HepG2 (cell line): Measurements from ENCODE around the gene RTP1. TPM values are rescaled to one million over a fixed set of nuclear protein-coding genes. Genes with fewer than 3 reads are reported as not detected.

Experiments used
- ATAC-seq: fragments of 200-7000 bp; cut with Tn5 transposase; 3 replicates; pipeline ENCODE4 v1.9.1; 2020; ENCODE audit warnings: mild to moderate bottlenecking, moderate library complexity
- BruUV-seq: library from RNA; stranded (reverse); fragments of 400-500 nt; replicated peaks from 2 replicates; lab custom pipeline; 2021; lab: Mats Ljungman, UMichigan
- CTCF ChIA-PET: fragments of 300-600 bp; formaldehyde crosslinking; extraction: SDS; loops from one replicate; lab custom pipeline; 2021; ENCODE audit warnings: low total read pairs, inconsistent platforms, low intra/inter-chr PET ratio; lab: Yijun Ruan, JAX
- POLR2A ChIA-PET: fragments of 350-600 bp; sonication (Branson Sonifier 250); formaldehyde crosslinking; loops from one replicate; lab custom pipeline; 2020; ENCODE audit warnings: antibody characterized with exemption, inconsistent platforms; lab: Yijun Ruan, JAX
- DNase-seq: peaks from one replicate; pipeline ENCODE4 v3.0.0-alpha.2; 2015; ENCODE audit warnings: low spot score
- FAIRE-seq: peaks from 3 replicates; lab custom pipeline; 2011; peaks lifted over from hg19 to GRCh38; lab: Jason Lieb, UNC
- H2AFZ ChIP-seq: one replicate; pipeline ENCODE4 v1.6.1; 2011; ENCODE audit warnings: low read length, inconsistent platforms
- H3K27ac ChIP-seq: fragments of 300-600 bp; 3 replicates; pipeline ENCODE4 v1.8.0; 2011; ENCODE audit warnings: mixed run types, mild to moderate bottlenecking, mixed read lengths, low read length, inconsistent platforms; ENCODE audit not compliant: insufficient read depth; ENCODE audit errors: extremely low read length
- H3K27me3 ChIP-seq, 2 experiments: fragments of 200-600 bp in 1 of 2; 2 replicates in 1 of 2; 3 replicates in 1 of 2; pipeline versions ENCODE4 v1.6.0 to v1.8.0; 2011; ENCODE audit warnings: low read length in 2 of 2, mild to moderate bottlenecking in 2 of 2, moderate library complexity in 2 of 2, inconsistent platforms in 1 of 2; ENCODE audit not compliant: insufficient read depth in 2 of 2, control insufficient read depth in 1 of 2
- H3K36me3 ChIP-seq, 2 experiments: fragments of 200-600 bp in 1 of 2; replicated peaks in 1 of 2; 2 replicates in 1 of 2; 3 replicates in 1 of 2; pipeline versions ENCODE4 v1.5.1 to v1.8.0; 2011; ENCODE audit warnings: low read length in 2 of 2, inconsistent platforms in 1 of 2; ENCODE audit not compliant: insufficient read depth in 2 of 2, control insufficient read depth in 1 of 2
- H3K4me1 ChIP-seq: 2 replicates; pipeline ENCODE4 v1.5.1; 2012; ENCODE audit warnings: low read length, inconsistent platforms; ENCODE audit not compliant: insufficient read depth
- H3K4me2 ChIP-seq: 2 replicates; pipeline ENCODE4 v1.6.0; 2011; ENCODE audit warnings: low read depth, low read length, inconsistent platforms
- H3K4me3 ChIP-seq, 3 experiments: fragments of 200-600 bp in 1 of 3; sonication (generic), shearing (Covaris generic) in 1 of 3; replicated peaks in 1 of 3; 2 replicates each; pipeline ENCODE4 v1.5.1; 2011 to 2016; ENCODE audit warnings: low read length in 3 of 3, inconsistent platforms in 2 of 3, low read depth in 2 of 3, mild to moderate bottlenecking in 2 of 3, control low read depth in 1 of 3, mixed read lengths in 1 of 3; ENCODE audit not compliant: insufficient read depth in 1 of 3
- H3K79me2 ChIP-seq: one replicate; pipeline ENCODE4 v1.6.1; 2011; ENCODE audit warnings: low read length, inconsistent platforms; ENCODE audit not compliant: insufficient read depth
- H3K9ac ChIP-seq: 2 replicates; pipeline ENCODE4 v1.6.0; 2011; ENCODE audit warnings: mild to moderate bottlenecking, low read depth, low read length, inconsistent platforms; ENCODE audit not compliant: insufficient read depth
- H3K9me3 ChIP-seq: 2 replicates; pipeline ENCODE4 v1.5.1; 2012; ENCODE audit warnings: mild to moderate bottlenecking, low read length
- H4K20me1 ChIP-seq: 2 replicates; pipeline ENCODE4 v1.6.0; 2011; ENCODE audit warnings: inconsistent platforms, mild to moderate bottlenecking, low read length, moderate library complexity; ENCODE audit not compliant: insufficient read depth
- ATRX ChIP-seq: sonication (generic); formaldehyde crosslinking; IDR thresholded peaks from 2 replicates; pipeline ENCODE4 v1.4.0; 2020; ENCODE audit warnings: missing genetic modification reagents, borderline replicate concordance
- CEBPB ChIP-seq: IDR thresholded peaks from 2 replicates; pipeline ENCODE4 v1.6.1; 2011; ENCODE audit warnings: low read depth, low read length, improper control_type of control experiment, borderline replicate concordance
- EED ChIP-seq: sonication (generic); formaldehyde crosslinking; IDR thresholded peaks from 2 replicates; pipeline ENCODE4 v1.5.0; 2020; ENCODE audit warnings: mild to moderate bottlenecking, missing genetic modification reagents
- HMGXB3 ChIP-seq: sonication (generic); formaldehyde crosslinking; IDR thresholded peaks from 2 replicates; pipeline ENCODE4 v1.4.0; 2020; ENCODE audit warnings: missing genetic modification reagents, borderline replicate concordance
- JUNB ChIP-seq: sonication (generic); formaldehyde crosslinking; IDR thresholded peaks from 2 replicates; pipeline ENCODE4 v1.8.0; 2022; ENCODE audit warnings: missing genetic modification reagents, mild to moderate bottlenecking, borderline replicate concordance
- MAX ChIP-seq: IDR thresholded peaks from 2 replicates; pipeline ENCODE4 v1.6.1; 2012; ENCODE audit warnings: inconsistent platforms
- NFE2L2 ChIP-seq: fragments of 150-350 bp; IDR thresholded peaks from 2 replicates; pipeline ENCODE4 v1.6.1; 2014; ENCODE audit warnings: low read length
- ZSCAN22 ChIP-seq: sonication (generic); formaldehyde crosslinking; IDR thresholded peaks from 2 replicates; pipeline ENCODE4 v1.4.0; 2020; ENCODE audit warnings: mild to moderate bottlenecking, missing genetic modification reagents
- whole genome bisulfite sequencing: methylation state at CpG from one replicate; pipeline ENCODE4 v1.1.6; 2017; ENCODE audit warnings: low lambda C conversion rate; 5-methylcytosine and 5-hydroxymethylcytosine counted together
- in situ Hi-C: cut with HindIII; loops from 2 replicates; pipeline ENCODE4 v1.10.0; 2017; ENCODE audit warnings: low pct_unique_long_range_greater_than_20kb; ENCODE audit not compliant: extremely low pct_ligation_motif_present
- intact Hi-C: fragments of 100-400 bp; cut with micrococcal nuclease; formaldehyde crosslinking; loops from one replicate; pipeline ENCODE4 v1.10.0; 2022; ENCODE audit not compliant: unreplicated experiment
- polyA plus RNA-seq, 8 experiments: library from polyadenylated mRNA; depleted of rRNA in 3 of 8; stranded (reverse) in 7 of 8; unstranded in 1 of 8; fragments of >200 nt; fragmentation: Illumina TruSeq in 4 of 8; extraction: Trizol in 4 of 8; gene quantifications; 2 replicates each; pipeline versions ENCODE4 v1.2.1 to v1.2.3, GENCODE V29; 2011 to 2016; ENCODE audit warnings: low read depth in 4 of 8, missing spikeins in 1 of 8, mixed read lengths in 1 of 8; ENCODE audit not compliant: insufficient read depth in 1 of 8
- total RNA-seq, 5 experiments: library from RNA; depleted of rRNA; stranded (reverse); fragments of >200 nt; fragmentation: Illumina TruSeq; extraction: Trizol; gene quantifications; 2 replicates each; pipeline ENCODE4 v1.2.3, GENCODE V29; 2016; ENCODE audit warnings: low read depth in 1 of 5

Gene RTP1
- total and polyA plus RNA-seq, 2 of the 13 experiments (the other 11 are each of a cell fraction or from before 2014, with no cell fraction given): not detected

DNA sequence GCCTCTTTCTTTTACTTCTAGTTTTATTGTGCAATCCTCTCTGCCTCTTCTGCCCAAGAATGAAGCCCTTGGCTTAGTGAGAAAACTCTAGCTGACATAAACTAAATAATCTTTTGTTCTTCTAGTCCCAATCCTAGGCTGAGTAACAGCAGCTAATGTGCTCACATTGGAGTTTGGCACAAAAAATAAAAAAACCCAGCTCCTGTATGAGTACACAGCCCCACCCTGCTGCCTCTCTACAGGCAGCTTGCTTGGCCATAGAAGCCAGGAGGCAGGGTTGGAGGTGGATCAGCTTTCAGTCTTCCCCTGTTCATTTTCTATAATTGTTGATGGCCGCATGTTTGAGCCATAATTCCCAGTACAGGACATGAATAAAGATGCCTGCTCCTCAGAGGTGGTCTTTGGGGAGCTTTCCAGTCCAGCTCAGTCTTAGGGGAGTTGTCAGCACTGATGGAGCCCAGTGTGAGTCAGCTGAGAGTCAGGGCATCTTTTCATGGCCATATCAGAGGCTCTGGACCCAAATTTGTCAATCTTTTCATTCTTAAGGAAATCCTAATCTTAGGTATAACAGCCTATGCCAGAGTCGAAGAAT lies 46.7 kb downstream of the RTP1 start:
- Histone ChIP-seq H3K27me3 (peaks cover 0 to 3% of the 10 kb centered on the region in 2 experiments; a peak in 1 of 5 replicates), H3K27ac (no peak overlapping the region), H3K36me3 (no peaks in the 10 kb centered on the region)
- CTCF ChIA-PET: no interaction called here
- in situ Hi-C loops: no loop called here
- peak; percentile 20; the same call in 1 of the 2 replicates for TF ChIP-seq CEBPB
- TF ChIP-seq EED (CRISPR knock-in tag): no peak
- TF ChIP-seq, all 625 proteins: peak for 1
- WGBS: 56% methylated on average over 2 of the region's 2 CpGs
- FAIRE-seq (no peak), ATAC-seq (no peak), DNase-seq (no peak)
- BruUV-seq: no TSS peak
- intact Hi-C loops: no loop called here
- H2AFZ ChIP-seq: no peak overlapping the region
- H3K4me2 ChIP-seq: no peak overlapping the region
- no peaks in the 10 kb centered on the region for H4K20me1 ChIP-seq
- POLR2A ChIA-PET: no interaction called here
- no peak overlapping the region for H3K4me3 ChIP-seq
- H3K79me2 ChIP-seq: no peaks in the 10 kb centered on the region
- H3K9ac ChIP-seq: no peak overlapping the region
- H3K4me1 ChIP-seq: no peaks in the 10 kb centered on the region
- H3K9me3 ChIP-seq: no peaks in the 10 kb centered on the region

DNA sequence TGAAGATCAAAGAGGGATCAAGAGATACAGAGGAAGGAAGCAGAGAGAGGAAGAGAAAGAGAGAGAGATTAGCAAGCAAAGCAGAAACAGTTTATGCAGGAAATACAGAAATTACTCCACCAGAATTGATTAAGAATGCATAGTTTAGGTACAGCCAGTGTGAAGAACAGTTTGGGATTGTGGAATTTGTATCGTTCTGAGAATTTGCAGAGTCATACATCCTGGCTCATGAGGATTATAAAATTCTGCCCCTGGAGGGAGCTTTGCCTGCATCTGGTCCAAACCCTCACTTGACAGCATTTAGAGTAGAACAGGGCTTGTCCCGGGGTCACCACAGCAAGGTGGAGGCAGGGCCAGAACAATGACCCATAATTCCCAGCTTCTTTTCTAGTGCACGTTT lies 50.1 kb downstream of the RTP1 start:
- POLR2A ChIA-PET: no interaction called here
- BruUV-seq: no TSS peak
- FAIRE-seq (no peak), DNase-seq (no peak), ATAC-seq (no peak; the same call in 2 of the 3 replicates)
- Histone ChIP-seq H3K4me2 (no peak overlapping the region), H2AFZ (no peak overlapping the region), H4K20me1 (no peaks in the 10 kb centered on the region), H3K27me3 (peaks cover 0 to 3% of the 10 kb centered on the region in 2 experiments; a peak in 1 of 5 replicates), H3K9me3 (no peaks in the 10 kb centered on the region), H3K27ac (no peak overlapping the region), H3K36me3 (no peaks in the 10 kb centered on the region), H3K9ac (no peak overlapping the region), H3K4me3 (no peak overlapping the region), H3K79me2 (no peaks in the 10 kb centered on the region), H3K4me1 (no peaks in the 10 kb centered on the region)
- no peak for TF ChIP-seq HMGXB3 (CRISPR knock-in tag)
- TF ChIP-seq ATRX (CRISPR knock-in tag): no peak
- peak; percentile 16; the same call in 1 of the 2 replicates for TF ChIP-seq NFE2L2
- no peak for TF ChIP-seq ZSCAN22 (CRISPR knock-in tag)
- no peak for TF ChIP-seq JUNB (CRISPR knock-in tag)
- TF ChIP-seq MAX: no peak
- intact Hi-C loops: no loop called here
- in situ Hi-C loops: no loop called here
- CTCF ChIA-PET: no interaction called here
- 48% methylated on average over 3 of the region's 3 CpGs for WGBS
